Raji (cell line): ENCODE data around the gene MDFIC.

Experiments
- POLR2A ChIP-seq: IDR thresholded peaks from 2 replicates; pipeline ENCODE4 v1.6.1; 2011; ENCODE audit warnings: low read depth, low read length, control low read depth; ENCODE audit not compliant: insufficient read depth

The MDFIC gene

GRCh38 chr7:114938785-114939184 lies 16.9 kb downstream of the MDFIC start:
- no peak for TF ChIP-seq POLR2A

GRCh38 chr7:114939484-114940097 lies 17.7 kb downstream of the MDFIC start:
- no peak for TF ChIP-seq POLR2A

GRCh38 chr7:114940220-114940619 lies 18.3 kb downstream of the MDFIC start:
- no peak for TF ChIP-seq POLR2A

GRCh38 chr7:114941692-114942091 lies 19.8 kb downstream of the MDFIC start:
- no peak for TF ChIP-seq POLR2A

- no peak for TF ChIP-seq POLR2A
Observed at GRCh38 chr7:114942446-114943175, 20.7 kb downstream of the MDFIC start.

- TF ChIP-seq POLR2A: no peak
Observed at GRCh38 chr7:114943530-114943929, 21.6 kb downstream of the MDFIC start.

- no peak for TF ChIP-seq POLR2A
Observed at GRCh38 chr7:114943953-114944744, 22.3 kb downstream of the MDFIC start.

GRCh38 chr7:114944745-114945625 lies 23.1 kb downstream of the MDFIC start:
- no peak for TF ChIP-seq POLR2A

GRCh38 chr7:114949231-114949630 lies 27.3 kb downstream of the MDFIC start:
- no peak for TF ChIP-seq POLR2A

GRCh38 chr7:114952296-114952695 lies 30.4 kb downstream of the MDFIC start:
- no peak for TF ChIP-seq POLR2A

GRCh38 chr7:114953724-114954123 lies 31.8 kb downstream of the MDFIC start:
- no peak for TF ChIP-seq POLR2A

- TF ChIP-seq POLR2A: no peak
Observed at GRCh38 chr7:114956702-114957101, 34.8 kb downstream of the MDFIC start.

GRCh38 chr7:114957444-114957843 lies 35.5 kb downstream of the MDFIC start:
- TF ChIP-seq POLR2A: no peak

GRCh38 chr7:114959931-114960330 lies 38.0 kb downstream of the MDFIC start:
- TF ChIP-seq POLR2A: no peak

GRCh38 chr7:114962441-114962840 lies 40.5 kb downstream of the MDFIC start:
- TF ChIP-seq POLR2A: no peak
